AG09319 (cell line): Measurements from ENCODE around the gene TRIM33.

ENCODE experiments used
- DNase-seq: peaks from one replicate; pipeline ENCODE4 v3.0.0-alpha.2; 2010; ENCODE audit warnings: low read depth; ENCODE audit errors: extremely low read depth
- TF ChIP-seq, protein P1 (sequence below): IDR thresholded peaks from 2 replicates; pipeline ENCODE4 v1.5.1; 2011; ENCODE audit warnings: low read depth, mild to moderate bottlenecking, inconsistent platforms, low read length, moderate library complexity

TRIM33 gene

DNA sequence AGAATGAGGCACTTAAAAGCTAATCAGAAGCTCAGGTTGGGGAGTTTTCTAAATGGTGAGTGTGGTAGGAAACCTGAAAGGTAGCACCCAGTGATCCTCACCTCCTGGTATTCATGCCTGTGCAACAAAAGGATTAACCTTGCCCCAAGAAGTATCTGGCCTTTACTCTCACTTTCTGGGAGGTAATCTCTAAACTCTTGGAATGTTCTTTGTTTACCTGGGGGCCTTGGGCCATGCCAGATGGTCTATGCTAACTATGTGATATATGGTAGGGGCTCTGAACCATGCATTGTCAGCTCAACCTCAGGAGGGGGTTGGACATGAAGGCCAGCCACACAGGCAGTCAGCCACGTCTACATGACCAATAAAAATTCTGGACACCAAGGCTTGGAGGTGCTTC lies 24.4 kb upstream of the TRIM33 start:
- no peak for DNase-seq
- TF ChIP-seq, protein P1, sequence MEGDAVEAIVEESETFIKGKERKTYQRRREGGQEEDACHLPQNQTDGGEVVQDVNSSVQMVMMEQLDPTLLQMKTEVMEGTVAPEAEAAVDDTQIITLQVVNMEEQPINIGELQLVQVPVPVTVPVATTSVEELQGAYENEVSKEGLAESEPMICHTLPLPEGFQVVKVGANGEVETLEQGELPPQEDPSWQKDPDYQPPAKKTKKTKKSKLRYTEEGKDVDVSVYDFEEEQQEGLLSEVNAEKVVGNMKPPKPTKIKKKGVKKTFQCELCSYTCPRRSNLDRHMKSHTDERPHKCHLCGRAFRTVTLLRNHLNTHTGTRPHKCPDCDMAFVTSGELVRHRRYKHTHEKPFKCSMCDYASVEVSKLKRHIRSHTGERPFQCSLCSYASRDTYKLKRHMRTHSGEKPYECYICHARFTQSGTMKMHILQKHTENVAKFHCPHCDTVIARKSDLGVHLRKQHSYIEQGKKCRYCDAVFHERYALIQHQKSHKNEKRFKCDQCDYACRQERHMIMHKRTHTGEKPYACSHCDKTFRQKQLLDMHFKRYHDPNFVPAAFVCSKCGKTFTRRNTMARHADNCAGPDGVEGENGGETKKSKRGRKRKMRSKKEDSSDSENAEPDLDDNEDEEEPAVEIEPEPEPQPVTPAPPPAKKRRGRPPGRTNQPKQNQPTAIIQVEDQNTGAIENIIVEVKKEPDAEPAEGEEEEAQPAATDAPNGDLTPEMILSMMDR = no peak

GRCh38 chr1:114531094-114531493 lies 20.1 kb upstream of the TRIM33 start:
- DNase-seq = no peak
- TF ChIP-seq, protein P1 = no peak

DNA sequence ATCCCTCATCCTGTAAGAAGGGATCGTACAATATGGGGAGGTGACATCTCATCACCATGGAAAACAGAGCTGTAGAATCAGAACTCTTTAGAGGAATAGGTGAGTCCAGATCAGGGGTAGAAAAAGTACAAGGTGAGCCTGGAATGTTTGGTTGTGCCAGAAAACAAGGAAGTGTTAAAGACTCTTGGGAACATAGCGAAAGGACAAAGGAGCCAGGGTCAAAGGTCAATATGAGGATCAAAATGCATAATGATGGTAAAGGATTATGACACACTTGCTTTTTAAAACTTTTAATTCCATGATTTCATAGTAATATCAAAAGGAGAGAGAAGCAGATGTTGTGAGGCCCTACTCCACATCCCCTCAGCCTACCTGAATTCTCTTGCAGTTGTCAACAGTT lies 19.2 kb upstream of the TRIM33 start:
- TF ChIP-seq, protein P1 = no peak
- no peak for DNase-seq

DNA sequence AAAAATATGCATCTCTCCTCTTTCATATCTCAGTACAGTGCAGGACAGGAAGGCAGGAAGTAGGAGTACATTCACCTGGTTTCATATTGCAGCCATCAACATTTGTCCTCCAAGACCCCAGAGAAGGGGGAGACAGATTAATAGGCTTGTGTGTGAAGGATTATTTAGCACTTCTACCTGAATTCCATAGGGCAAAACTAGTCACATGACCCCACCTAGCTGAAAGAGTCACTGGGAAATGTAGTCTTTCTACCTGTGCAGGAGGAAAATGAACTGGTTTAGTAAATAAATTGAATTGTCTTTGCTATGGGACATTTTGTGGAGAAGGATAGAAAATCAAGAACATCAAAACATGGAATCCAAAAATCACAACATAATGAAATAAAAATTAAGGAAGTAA lies 13.9 kb upstream of the TRIM33 start:
- no peak for DNase-seq
- TF ChIP-seq, protein P1 = no peak

- DNase-seq = no peak
- TF ChIP-seq, protein P1 = no peak
These were observed 11.2 kb upstream of the TRIM33 start for GRCh38 chr1:114522264-114522575.

DNA sequence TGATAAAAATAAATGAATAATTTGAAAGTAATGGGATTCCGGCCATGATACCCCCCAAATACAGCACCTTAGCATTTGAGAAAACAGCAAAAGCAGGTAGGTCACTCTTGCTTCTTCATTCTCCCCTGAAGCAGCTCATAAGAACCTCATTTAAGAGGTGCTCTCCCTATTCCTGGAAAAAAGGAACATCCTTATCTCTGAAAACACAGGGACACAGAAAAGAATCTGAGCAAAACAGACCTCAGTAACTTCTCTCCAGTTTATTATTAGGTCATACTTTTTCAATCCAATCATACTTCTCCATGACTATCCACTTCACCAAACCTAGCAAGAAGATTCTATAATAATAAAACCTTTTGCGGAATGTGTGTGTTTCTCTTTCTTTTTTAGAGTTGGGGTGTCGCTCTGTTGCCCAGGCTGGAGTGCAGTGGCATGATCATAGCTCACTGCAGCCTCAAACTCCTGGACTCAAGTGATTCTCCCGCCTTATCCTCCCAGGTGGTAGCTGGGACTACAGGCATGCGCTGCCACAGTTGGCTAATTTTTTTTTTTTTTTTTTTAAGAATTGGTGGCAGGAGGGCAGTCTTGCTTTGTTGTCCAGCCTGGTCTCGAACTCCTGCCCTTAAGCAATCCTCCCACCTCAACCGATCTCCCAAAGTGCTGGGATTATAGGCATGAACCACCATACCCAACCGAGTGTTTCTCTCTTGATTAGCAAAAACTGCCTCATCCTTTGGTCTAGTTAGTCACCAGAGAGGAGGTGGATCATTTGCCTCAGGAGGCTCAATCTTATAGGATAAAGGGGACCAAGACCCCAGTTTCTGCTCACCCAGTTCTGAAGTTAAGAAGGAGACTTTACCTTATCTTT lies 10.6 kb upstream of the TRIM33 start:
- no peak for DNase-seq
- TF ChIP-seq, protein P1 = no peak

DNA sequence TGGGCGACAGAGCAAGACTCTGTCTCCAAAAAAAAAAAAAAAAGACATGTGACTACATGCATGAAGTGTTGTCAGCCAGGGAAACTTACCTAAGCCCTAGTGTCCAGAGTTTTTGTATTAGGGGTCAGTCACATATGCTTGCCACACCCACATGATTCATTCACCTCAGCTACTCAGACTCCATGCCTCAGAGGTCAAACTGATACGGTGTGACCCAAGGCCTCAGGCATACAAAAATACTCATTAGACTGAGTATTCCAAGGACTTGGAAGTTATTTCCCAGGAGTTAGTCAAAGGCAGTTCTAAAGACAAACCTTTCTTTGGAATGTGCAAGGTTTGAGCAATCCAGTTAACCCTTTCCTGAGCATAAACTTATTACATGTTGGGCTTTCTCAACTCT lies 6.3 kb upstream of the TRIM33 start:
- DNase-seq = no peak
- TF ChIP-seq, protein P1 = no peak
